ENCODE data around the gene SDK2.

- TF ChIP-seq CTCF (conservative IDR thresholded peaks at IDR 0.05 in 1 of 2, IDR thresholded peaks at IDR 0.05 in 1 of 2; ENCODE audit: extremely low read depth in 1 of 2, insufficient read depth in 1 of 2, low read depth in 1 of 2, low read length in 2 of 2) (no peak), EZH2 (IDR thresholded peaks at IDR 0.05; ENCODE audit: borderline replicate concordance, low read length) (no peak)
Observed at GRCh38 chr17:73402466-73402865, 241.8 kb downstream of the SDK2 start.
